Stimulated activated CD4-positive, alpha-beta T cell treated with anti-CD3 and anti-CD28 coated beads, Interleukin-15, amount 100 ng/mL, for 48 hours (primary cell): ENCODE data around the gene TBC1D21.

Experiments
- DNase-seq, 2 donors: peaks; one replicate each; pipeline ENCODE4 v3.0.0-alpha.2; 2020; ENCODE audit warnings: low read depth in 2 of 2

The TBC1D21 gene

DNA sequence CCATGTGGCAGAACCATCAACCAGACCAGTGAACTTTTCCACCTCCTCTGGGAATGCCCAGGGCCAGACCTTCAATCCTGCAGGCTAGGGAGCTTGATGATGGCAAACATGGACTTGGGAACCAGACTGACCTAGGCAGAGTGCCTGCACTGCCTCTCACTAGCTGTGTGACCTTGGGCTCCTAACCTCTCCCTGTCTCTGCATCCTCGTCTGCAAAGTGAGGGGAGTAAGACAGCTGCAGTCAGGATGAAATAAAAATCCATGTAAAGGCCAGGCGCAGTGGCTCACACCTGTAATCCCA is 35.4 kb downstream of the TBC1D21 start:
- DNase-seq, result no peak

- no peak for DNase-seq
These were observed 36.3 kb downstream of the TBC1D21 start for GRCh38 chr15:73909651-73910050.

DNA sequence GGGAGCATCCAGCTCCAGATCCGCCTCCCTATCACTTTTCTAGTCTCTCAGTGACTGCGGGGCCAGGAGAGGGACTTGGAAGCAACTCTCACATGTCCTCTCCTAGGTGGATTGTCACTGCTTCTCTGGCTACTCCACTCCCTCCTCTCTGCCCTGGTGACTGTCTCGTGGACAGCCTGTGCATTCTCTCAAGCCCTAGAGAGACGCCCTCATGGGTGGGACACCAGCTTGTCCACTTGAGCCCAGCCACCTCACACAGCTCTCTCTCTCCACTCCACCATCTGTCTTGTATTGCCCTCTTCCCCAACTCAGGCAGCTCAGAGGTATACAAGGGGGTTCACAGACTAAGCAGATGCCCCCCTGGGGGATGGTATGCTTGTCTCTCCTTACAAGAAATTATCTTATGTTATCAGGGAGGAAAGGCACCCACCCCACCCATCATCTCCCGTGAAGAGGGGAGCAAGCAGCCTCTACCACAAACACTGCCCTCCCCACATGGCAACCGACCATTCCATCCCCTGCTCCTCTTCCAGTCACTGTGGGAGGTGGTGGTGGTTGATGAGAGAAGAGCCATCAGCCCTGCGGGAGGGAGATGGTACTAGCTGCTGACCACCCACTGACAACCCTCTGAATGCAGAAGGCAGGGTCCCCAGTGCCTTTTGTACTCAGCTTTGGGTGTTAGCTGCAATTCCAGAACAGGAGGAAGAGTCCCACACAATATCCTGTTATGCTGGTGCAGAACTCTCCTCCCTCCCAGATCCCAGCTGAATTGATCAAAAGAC is 37.3 kb downstream of the TBC1D21 start:
- DNase-seq, result no peak

DNA sequence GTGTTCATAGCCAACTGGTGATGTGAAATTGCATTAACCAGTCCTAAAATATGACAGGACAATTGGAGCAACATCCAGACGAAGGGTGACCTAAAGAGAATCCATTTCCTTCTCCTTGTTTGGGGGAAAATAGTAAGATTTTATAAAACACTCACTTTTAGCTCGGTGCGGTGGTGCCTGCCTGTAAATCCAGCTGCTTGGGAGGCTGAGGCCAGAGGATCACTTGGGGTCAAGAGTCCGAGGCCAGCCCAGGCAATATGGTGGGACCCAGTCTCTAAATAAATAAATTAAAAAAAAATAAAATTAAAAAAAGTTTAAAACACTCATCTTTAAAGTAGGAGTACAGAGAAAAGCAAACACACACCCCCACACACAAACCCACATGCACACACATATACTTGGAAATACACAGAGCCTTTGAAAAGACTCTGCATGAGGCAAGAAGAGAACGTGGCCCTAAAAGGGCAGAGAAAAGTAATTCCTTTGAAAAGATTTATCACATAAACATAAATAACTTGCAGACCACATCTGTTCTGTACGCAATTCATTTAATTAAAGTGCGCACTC is 38.7 kb downstream of the TBC1D21 start:
- DNase-seq, result no peak

GRCh38 chr15:73914145-73914544 is 40.8 kb downstream of the TBC1D21 start:
- DNase-seq, result no peak

- DNase-seq, result no peak
These were observed 41.7 kb downstream of the TBC1D21 start for GRCh38 chr15:73915082-73915481.

DNA sequence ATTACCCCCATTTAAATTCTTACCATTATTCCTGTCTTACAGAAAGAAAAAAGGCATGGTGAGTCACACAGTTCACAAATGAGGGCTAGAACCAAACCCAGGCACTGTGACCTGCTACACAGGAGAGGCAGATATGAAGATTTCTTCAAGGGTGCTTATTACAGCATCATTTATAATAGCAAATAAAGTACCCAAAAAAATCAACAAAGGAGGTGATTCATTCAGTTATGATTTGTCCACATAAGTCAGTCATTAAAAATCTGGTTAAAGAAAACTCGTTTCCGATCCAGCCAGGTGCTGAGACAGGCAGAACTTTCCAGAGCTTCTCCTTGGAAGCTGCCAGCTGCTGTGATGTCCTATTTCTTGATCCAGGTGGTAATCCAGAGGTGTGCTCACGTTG is 45.4 kb downstream of the TBC1D21 start:
- DNase-seq, result no peak

GRCh38 chr15:73919706-73920105 is 46.3 kb downstream of the TBC1D21 start:
- DNase-seq, result no peak

- no peak for DNase-seq
These were observed 48.0 kb downstream of the TBC1D21 start for GRCh38 chr15:73921254-73921925.

- DNase-seq, result no peak
These were observed 49.1 kb downstream of the TBC1D21 start for GRCh38 chr15:73922186-73923151.

DNA sequence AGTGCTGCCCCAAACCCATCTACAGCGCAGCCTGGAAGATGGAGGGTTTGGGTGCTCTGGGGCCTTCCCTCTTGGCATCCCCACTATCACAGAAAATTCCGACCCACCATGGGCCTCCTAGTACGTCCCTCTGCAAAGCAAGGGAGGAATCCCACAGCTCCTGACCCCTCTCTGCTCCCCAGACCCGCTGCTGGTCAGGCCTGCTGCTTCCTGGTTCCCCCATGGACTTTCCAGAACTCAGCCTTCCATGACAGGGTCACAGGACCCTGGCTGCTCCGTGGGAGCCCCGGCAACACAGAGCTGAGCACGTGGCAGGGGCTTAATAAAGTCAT is 49.8 kb downstream of the TBC1D21 start:
- DNase-seq, result no peak

DNA sequence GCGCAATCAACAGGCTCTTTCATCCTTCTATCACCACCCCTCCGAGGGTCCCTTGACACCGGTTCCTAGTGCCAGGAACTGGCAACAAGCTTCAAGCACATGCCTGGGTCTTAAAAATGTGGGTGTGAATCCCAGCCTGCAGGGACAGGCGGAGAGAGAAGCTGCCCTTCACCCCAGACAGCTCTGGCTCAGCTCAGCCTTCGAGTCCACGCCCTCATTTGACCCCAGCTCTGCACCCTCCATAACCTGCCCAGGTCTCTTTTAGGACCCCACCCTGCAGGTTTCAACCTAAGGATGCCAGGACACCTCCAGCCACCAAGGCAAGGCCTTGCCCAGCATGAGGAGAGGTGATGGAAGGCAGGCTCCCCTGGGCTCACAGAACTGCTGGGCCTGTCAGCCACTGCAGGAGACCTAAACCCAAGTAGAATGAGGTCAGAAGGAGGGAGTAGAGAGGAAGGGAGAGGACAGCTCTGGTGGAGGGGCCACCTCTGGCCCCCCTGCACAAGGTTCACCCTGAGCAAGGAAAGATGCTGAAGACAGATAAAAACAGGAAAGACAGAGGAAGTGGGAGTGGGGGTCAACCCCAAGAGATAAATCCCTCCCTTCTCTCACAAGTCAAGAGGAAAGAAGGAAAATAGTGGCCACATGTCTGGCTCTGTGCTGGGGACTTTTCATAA is 50.3 kb downstream of the TBC1D21 start:
- DNase-seq, result no peak

- no peak for DNase-seq
These were observed 51.0 kb downstream of the TBC1D21 start for GRCh38 chr15:73924171-73924921.

GRCh38 chr15:73925848-73926218 is 52.5 kb downstream of the TBC1D21 start:
- no peak for DNase-seq

DNA sequence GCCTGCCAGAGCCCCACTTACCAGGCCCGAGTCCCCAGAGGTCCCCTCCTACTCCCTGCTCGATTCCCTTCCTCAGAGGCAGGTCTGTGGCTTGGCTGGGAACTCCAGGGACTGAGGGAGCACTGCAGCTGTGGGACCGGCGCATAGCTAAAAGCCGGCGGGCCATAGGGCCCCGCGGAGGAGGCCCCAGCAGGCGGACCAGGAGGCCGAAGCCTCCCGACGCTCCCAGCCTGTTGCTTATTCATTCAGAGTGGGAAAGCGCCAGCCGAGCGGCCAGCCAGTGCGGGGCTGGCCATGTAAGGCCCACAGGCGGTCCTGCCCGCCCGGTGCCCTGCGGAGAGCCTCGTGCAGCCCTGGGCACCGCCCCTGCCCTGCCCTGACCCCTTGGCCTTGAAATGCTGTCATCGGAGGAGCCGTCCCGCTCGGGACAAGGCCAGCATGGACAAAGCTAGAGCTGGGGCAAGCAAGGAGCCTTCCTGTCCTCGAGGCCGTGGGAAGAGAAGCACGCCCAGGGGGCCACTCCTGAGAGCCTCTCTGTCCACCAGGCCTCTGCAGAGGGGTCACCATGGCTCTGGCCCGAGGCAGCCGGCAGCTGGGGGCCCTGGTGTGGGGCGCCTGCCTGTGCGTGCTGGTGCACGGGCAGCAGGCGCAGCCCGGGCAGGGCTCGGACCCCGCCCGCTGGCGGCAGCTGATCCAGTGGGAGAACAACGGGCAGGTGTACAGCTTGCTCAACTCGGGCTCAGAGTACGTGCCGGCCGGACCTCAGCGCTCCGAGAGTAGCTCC is 53.0 kb downstream of the TBC1D21 start, which contains the start of gene LOXL1:
Gene LOXL1 (plus strand): TSS at position 244 of the 784 bp plus-strand sequence. CDS start 322 bp downstream, at position 566.
- DNase-seq, result no peak

DNA sequence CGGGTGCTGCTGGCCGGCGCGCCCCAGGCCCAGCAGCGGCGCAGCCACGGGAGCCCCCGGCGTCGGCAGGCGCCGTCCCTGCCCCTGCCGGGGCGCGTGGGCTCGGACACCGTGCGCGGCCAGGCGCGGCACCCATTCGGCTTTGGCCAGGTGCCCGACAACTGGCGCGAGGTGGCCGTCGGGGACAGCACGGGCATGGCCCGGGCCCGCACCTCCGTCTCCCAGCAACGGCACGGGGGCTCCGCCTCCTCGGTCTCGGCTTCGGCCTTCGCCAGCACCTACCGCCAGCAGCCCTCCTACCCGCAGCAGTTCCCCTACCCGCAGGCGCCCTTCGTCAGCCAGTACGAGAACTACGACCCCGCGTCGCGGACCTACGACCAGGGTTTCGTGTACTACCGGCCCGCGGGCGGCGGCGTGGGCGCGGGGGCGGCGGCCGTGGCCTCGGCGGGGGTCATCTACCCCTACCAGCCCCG is 53.7 kb downstream of the TBC1D21 start:
- peak in 1 of 2 donors; percentile 21 for DNase-seq

DNA sequence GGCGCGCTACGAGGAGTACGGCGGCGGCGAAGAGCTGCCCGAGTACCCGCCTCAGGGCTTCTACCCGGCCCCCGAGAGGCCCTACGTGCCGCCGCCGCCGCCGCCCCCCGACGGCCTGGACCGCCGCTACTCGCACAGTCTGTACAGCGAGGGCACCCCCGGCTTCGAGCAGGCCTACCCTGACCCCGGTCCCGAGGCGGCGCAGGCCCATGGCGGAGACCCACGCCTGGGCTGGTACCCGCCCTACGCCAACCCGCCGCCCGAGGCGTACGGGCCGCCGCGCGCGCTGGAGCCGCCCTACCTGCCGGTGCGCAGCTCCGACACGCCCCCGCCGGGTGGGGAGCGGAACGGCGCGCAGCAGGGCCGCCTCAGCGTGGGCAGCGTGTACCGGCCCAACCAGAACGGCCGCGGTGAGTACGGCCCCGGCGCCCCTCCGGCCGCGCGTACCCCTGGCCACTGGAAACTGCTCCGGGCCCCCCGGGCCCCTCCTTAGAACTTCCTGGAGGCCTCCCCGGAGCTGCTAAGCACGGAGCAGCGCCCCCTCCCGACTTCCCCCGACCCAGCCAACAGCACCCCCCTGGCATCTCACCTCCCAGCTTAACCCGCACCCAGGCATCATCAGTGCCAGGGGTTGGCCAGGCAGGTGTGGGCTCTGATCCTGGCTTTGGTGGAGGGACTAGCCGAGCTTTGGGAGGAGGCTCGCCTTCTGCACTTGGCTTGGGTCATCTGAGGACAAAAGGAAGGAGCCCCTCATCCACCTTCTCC is 54.3 kb downstream of the TBC1D21 start:
- DNase-seq, result peak; percentile 38 to 69

GRCh38 chr15:73928241-73928579 is 54.8 kb downstream of the TBC1D21 start:
- no peak for DNase-seq

GRCh38 chr15:73928971-73929627 is 55.7 kb downstream of the TBC1D21 start:
- no peak for DNase-seq
